Epithelial cell of esophagus (primary cell): Measurements from ENCODE around the gene NANP.
"Not testable (repeated sequence)": the region's sequence is repeated elsewhere in the genome, so short reads cannot be mapped to it uniquely, and the experiment has no call there.

Experiments used
- DNase-seq: peaks from one replicate; pipeline ENCODE4 v3.0.0; 2010; ENCODE audit warnings: low read depth
- H3K4me3 ChIP-seq: 2 replicates; pipeline ENCODE4 v1.5.1; 2011; ENCODE audit warnings: mild to moderate bottlenecking, low read length, control low read depth
- TF ChIP-seq, protein P1 (sequence below): IDR thresholded peaks from 2 replicates; pipeline ENCODE4 v1.5.1; 2011; ENCODE audit warnings: low read depth, mild to moderate bottlenecking, low read length, control low read depth, inconsistent platforms; ENCODE audit not compliant: insufficient read depth; ENCODE audit errors: missing control alignments

NANP gene

DNA sequence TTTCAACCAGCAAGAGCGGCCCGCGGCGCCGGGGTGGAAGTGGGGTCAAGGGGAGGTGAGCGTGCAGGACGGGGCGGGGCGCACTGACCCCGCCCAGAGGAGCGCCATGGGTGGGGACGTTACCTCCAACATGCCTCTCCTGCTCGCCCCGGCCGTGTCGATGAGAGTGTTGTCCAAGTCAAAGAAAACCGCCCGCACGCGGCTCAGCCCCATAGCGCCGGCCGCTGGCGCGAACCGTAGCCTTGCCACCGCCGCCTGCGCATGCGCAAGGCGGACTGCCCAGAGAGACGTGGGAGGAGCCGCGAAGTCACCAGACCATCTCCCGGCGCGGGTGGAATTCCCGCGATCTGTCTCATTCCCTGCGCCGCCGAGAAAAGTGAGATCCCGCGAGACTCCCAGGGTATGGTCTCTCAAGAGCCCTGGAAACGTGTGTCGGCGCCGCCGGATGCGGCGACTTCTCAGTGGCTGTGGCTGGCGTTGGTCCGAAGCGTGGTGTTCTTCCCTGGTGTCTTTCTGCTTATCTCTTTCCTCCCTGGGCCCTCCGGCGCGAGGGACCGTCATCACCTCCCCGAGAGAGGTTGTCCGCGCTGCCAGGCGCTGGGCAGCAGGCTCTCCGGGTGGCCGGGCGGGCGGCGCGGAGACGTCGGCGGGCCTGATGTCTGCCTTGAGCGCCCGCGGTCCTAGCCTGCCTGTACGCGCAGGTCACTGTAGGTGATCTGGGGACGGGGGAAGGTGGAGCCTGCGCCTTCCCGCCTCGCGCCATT, at the start of gene NANP:
NANP (minus strand) TSS at position 279 of the 764 bp plus-strand sequence; CDS start at position 213, 66 bp downstream.
- H3K4me3 ChIP-seq = peak within 1 kb of the TSS; percentile 71
- TF ChIP-seq, protein P1, sequence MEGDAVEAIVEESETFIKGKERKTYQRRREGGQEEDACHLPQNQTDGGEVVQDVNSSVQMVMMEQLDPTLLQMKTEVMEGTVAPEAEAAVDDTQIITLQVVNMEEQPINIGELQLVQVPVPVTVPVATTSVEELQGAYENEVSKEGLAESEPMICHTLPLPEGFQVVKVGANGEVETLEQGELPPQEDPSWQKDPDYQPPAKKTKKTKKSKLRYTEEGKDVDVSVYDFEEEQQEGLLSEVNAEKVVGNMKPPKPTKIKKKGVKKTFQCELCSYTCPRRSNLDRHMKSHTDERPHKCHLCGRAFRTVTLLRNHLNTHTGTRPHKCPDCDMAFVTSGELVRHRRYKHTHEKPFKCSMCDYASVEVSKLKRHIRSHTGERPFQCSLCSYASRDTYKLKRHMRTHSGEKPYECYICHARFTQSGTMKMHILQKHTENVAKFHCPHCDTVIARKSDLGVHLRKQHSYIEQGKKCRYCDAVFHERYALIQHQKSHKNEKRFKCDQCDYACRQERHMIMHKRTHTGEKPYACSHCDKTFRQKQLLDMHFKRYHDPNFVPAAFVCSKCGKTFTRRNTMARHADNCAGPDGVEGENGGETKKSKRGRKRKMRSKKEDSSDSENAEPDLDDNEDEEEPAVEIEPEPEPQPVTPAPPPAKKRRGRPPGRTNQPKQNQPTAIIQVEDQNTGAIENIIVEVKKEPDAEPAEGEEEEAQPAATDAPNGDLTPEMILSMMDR = no peak
- DNase-seq = peak; percentile 99

DNA sequence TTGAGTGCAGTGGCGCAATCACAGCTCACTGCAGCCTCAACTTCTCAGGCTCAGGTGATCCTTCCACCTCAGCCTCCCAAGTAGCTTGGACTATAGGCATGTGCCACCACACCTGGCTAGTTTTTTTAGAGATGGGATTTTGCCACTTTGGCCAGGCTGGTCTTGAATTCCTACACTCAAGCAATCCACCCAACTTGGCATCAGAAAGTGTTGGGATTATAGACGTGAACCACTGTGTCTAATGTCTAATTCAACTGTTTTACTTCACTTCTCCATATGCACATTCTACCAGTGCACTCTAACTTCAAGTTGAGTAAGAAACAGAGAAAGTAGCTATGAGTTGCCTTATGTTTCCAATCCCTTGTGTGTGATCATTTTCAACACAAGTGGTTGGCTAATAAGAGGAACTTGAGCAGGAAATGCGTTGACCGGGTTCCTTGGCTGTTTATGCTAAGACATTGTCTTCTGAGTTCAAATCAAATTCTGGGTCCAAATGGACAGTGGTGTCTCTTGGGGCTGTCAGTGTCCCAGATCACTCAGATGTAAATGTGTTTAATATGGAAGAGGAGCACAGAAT, 48.9 kb upstream of the NANP start:
- no peak for DNase-seq
- no peak overlapping the region for H3K4me3 ChIP-seq

DNA sequence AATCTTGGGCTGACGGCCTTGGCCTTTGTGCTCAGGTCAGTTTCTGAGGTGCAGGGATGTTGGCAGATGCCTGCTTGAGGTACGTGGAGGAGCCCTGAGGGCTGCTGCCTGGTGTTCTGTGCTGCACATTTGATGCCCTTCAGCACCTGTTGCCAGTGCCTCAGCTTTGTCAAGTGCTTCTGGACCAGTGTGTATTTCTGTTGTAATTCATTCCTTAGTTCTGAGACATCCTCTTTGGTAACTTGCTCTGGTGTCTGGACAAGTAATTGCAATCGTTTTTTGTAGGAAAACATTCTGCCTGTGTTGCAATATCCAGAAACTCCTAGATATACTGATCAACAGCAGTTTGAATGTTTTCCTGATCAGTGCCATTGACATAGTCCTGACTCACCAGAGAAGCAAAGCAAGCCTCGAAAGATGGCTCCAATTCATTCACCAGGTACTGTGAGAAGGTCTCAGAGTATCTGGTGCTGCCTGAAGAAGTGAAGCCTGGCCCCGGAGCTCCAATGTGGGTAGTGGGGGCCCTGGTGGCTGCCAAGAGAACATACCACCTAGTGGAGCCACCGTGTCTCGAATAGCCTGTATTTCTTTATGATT, 46.1 kb upstream of the NANP start:
- no peak overlapping the region for H3K4me3 ChIP-seq
- TF ChIP-seq, protein P1 = no peak
- peak; percentile 95 for DNase-seq

More for the DNA sequence above, 48.9 kb upstream of the NANP start:
- TF ChIP-seq, protein P1 = no peak

DNA sequence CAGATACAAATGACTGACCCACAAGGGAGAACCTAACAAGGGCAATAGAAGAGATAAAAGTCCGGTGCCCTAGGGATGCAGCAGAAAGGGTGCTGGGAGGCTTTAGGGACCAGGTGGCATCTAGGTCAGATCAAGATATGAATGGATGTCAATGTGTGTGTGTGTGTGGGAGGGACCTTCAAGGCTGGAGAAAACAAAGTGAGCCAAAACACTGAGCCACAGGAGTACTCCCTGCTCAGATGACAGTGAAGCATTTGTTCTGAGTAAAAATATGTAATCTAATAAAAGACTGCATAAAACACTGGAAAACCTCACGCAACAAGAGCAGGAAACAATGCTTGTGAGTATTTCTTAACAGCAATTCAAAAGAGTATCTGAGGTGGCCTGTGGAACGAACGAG, 44.6 kb upstream of the NANP start:
- no peak for DNase-seq
- TF ChIP-seq, protein P1 = no peak
- no peak overlapping the region for H3K4me3 ChIP-seq

GRCh38 chr20:25659999-25660398, 36.2 kb upstream of the NANP start:
- peak; percentile 76 for DNase-seq
- no peak overlapping the region for H3K4me3 ChIP-seq

GRCh38 chr20:25654487-25654886, 30.7 kb upstream of the NANP start:
- DNase-seq = peak; percentile 78
- no peak overlapping the region for H3K4me3 ChIP-seq
- TF ChIP-seq, protein P1 = no peak

More at GRCh38 chr20:25659999-25660398, 36.2 kb upstream of the NANP start:
- TF ChIP-seq, protein P1 = no peak

DNA sequence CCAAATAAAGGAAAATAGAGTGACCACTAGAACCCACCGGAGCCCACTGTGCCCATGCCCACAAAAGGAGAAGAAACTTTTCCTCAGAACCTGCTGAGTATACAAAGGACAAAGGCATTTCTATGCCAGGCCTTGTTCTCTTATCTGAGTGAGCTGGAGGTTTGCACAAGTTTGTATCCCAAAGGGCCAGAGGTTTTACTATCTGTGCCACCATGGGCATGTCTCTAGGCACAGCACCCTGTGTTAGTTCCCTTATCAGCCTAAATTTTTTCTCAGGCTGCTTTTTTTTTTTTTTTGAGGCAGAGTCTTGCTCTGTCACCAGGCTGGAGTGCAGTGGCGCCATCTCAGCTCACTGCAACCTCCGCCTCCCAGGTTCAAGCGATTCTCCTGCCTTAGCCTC, 29.1 kb upstream of the NANP start:
- not testable (repeated sequence) for DNase-seq

More for the DNA sequence above, 29.1 kb upstream of the NANP start:
- H3K4me3 ChIP-seq = not testable (repeated sequence)
